GM23248 (cell line): ENCODE data around the gene DAAM1. TPM values are rescaled to one million over a fixed set of nuclear protein-coding genes. Genes with fewer than 3 reads are reported as not detected.

ENCODE experiments used
- DNase-seq: peaks from one replicate; pipeline ENCODE4 v3.0.0-alpha.2; 2015
- H2AFZ ChIP-seq: fragments of 200-600 bp; sonication (generic); 2 replicates; pipeline ENCODE4 v1.6.1; 2016; ENCODE audit warnings: antibody characterized with exemption
- H3F3A ChIP-seq: fragments of 200-600 bp; sonication (generic); 2 replicates; pipeline ENCODE4 v1.6.1; 2016; ENCODE audit warnings: mild to moderate bottlenecking, antibody characterized with exemption, mixed run types; ENCODE audit not compliant: insufficient read depth
- H3K27ac ChIP-seq: fragments of 200-600 bp; sonication (generic); 2 replicates; pipeline ENCODE4 v1.5.1; 2016; ENCODE audit warnings: mild to moderate bottlenecking
- H3K27me3 ChIP-seq: fragments of 200-600 bp; sonication (generic); replicated peaks from 2 replicates; pipeline ENCODE4 v1.6.1; 2016; ENCODE audit warnings: mild to moderate bottlenecking; ENCODE audit not compliant: insufficient read depth
- H3K36me3 ChIP-seq: fragments of 200-600 bp; sonication (generic); 2 replicates; pipeline ENCODE4 v1.6.1; 2016; ENCODE audit warnings: low read depth, mild to moderate bottlenecking
- H3K4me1 ChIP-seq: fragments of 200-600 bp; sonication (generic); 2 replicates; pipeline ENCODE4 v1.6.1; 2016; ENCODE audit warnings: mild to moderate bottlenecking; ENCODE audit not compliant: insufficient read depth
- H3K4me2 ChIP-seq: fragments of 200-600 bp; sonication (generic); one replicate; pipeline ENCODE4 v1.6.1; 2016; ENCODE audit warnings: mild to moderate bottlenecking; ENCODE audit not compliant: unreplicated experiment
- H3K4me3 ChIP-seq: fragments of 200-600 bp; sonication (generic); 2 replicates; pipeline ENCODE4 v1.5.1; 2016; ENCODE audit warnings: mild to moderate bottlenecking
- H3K79me2 ChIP-seq: fragments of 200-600 bp; sonication (generic); 2 replicates; pipeline ENCODE4 v1.6.1; 2016; ENCODE audit warnings: mild to moderate bottlenecking; ENCODE audit not compliant: insufficient read depth
- H3K9ac ChIP-seq: fragments of 200-600 bp; sonication (generic); 2 replicates; pipeline ENCODE4 v1.6.1; 2016; ENCODE audit warnings: mild to moderate bottlenecking
- H3K9me2 ChIP-seq: fragments of 200-600 bp; sonication (generic); 2 replicates; pipeline ENCODE4 v1.6.1; 2016; ENCODE audit warnings: mixed run types, mild to moderate bottlenecking, moderate library complexity; ENCODE audit not compliant: insufficient read depth
- H3K9me3 ChIP-seq: fragments of 200-600 bp; sonication (generic); one replicate; pipeline ENCODE4 v1.6.1; 2017; ENCODE audit warnings: low read depth
- H4K20me1 ChIP-seq: fragments of 200-600 bp; sonication (generic); 2 replicates; pipeline ENCODE4 v1.6.0; 2016; ENCODE audit not compliant: insufficient read depth
- EZH2 ChIP-seq: fragments of 200-600 bp; sonication (generic); IDR thresholded peaks from 2 replicates; pipeline ENCODE4 v1.6.1; 2018; ENCODE audit warnings: antibody characterized with exemption, mild to moderate bottlenecking; ENCODE audit not compliant: insufficient read depth, poor library complexity, severe bottlenecking
- EZH2phosphoT487 ChIP-seq: fragments of 200-600 bp; sonication (generic); IDR thresholded peaks from 2 replicates; pipeline ENCODE4 v1.6.1; 2018; ENCODE audit warnings: antibody characterized with exemption, moderate library complexity, mild to moderate bottlenecking, low read depth; ENCODE audit not compliant: insufficient read depth
- WGBS, 2 experiments: methylation state at CpG; one replicate each; pipeline ENCODE4 v1.1.6; 2015 to 2017; ENCODE audit warnings: low lambda C conversion rate in 2 of 2, low coverage in 1 of 2; ENCODE audit errors: missing lambda C conversion rate in 2 of 2; 5-methylcytosine and 5-hydroxymethylcytosine counted together
- in situ Hi-C: fragments of 300-500 bp; cut with MboI; formaldehyde crosslinking; loops from 2 replicates; pipeline ENCODE4 v1.15.0; 2020
- polyA plus RNA-seq: library from polyadenylated mRNA; unstranded; fragments of >200 nt; fragmentation: Nextera tagmentation; extraction: Ambion mirVana; gene quantifications from 2 replicates; pipeline ENCODE4 v1.2.1, GENCODE V29; 2016
- total RNA-seq: library from RNA; depleted of rRNA; stranded (reverse); fragments of >200 nt; shearing (Covaris generic); gene quantifications from 2 replicates; pipeline ENCODE4 v1.2.3, GENCODE V29; 2014

Gene DAAM1
- total and polyA plus RNA-seq, 2 experiments from 2014 or later, result 17.4 to 17.5 TPM

DNA sequence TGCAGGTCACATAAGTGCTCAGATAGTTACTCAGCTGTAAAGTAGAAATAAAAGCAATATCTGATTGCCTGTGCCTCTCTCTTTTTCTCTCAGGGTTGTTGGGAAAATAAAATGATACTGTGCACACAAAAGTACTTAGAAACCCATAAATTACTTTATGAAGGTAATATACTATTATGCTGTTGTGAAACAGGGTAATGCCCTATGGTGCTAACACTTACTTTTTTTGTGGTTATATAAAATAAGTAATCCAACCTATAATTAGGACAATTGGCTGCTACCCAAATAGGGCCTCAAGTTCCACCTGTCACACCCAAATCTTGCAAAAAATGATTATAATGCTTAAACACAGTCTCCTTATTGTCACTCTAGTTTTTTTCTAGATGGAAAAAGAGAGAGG is 50.6 kb downstream of the DAAM1 start:
- Histone ChIP-seq H3K9ac (no peak overlapping the region), H3K4me2 (no peak overlapping the region), H3K79me2 (peaks cover 100% of the 10 kb centered on the region), H2AFZ (no peak overlapping the region), H3F3A (no peaks in the 10 kb centered on the region), H3K36me3 (no peaks in the 10 kb centered on the region), H3K4me1 (no peaks in the 10 kb centered on the region), H3K27ac (no peak overlapping the region), H3K9me3 (no peaks in the 10 kb centered on the region), H3K27me3 (no peaks in the 10 kb centered on the region), H4K20me1 (no peaks in the 10 kb centered on the region; the same call in 1 of the 2 replicates), H3K9me2 (no peaks in the 10 kb centered on the region), H3K4me3 (no peak overlapping the region)
- DNase-seq, result no peak
- in situ Hi-C loops, result no loop called here
- TF ChIP-seq EZH2, result no peak
- TF ChIP-seq EZH2phosphoT487, result no peak

DNA sequence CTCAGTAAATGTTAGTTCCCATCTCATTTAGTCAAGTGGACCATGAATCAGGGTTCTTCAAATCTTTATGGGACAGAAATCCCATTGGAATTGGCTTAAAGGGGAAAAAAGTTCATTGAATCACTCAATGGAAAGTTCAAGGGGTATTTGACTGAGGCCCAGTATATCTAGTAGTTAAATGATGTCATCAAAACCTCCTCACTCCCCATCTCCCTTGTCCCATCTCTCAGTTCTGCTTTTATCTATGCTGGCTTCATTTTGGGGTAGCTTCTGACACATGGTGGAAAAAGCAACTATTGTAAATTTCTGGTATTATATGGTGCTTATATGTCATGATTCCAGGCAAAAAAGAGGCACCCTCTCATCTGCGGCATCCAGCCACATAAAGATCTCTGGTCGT is 51.9 kb downstream of the DAAM1 start:
- no peaks in the 10 kb centered on the region for H3K27me3 ChIP-seq
- H3K4me2 ChIP-seq, result no peak overlapping the region
- in situ Hi-C loops, result no loop called here
- H4K20me1 ChIP-seq, result no peaks in the 10 kb centered on the region; the same call in 1 of the 2 replicates
- H3F3A ChIP-seq, result no peaks in the 10 kb centered on the region
- no peak overlapping the region for H3K9ac ChIP-seq
- 98 to 100% methylated on average over 2 of the region's 2 CpGs for WGBS, 2 experiments
- H3K9me2 ChIP-seq, result no peaks in the 10 kb centered on the region
- no peak for TF ChIP-seq EZH2
- no peak for TF ChIP-seq EZH2phosphoT487
- H2AFZ ChIP-seq, result no peak overlapping the region
- H3K4me3 ChIP-seq, result no peak overlapping the region
- no peak for DNase-seq
- peaks cover 100% of the 10 kb centered on the region for H3K79me2 ChIP-seq
- H3K4me1 ChIP-seq, result no peaks in the 10 kb centered on the region
- H3K27ac ChIP-seq, result no peak overlapping the region
- no peaks in the 10 kb centered on the region for H3K9me3 ChIP-seq
- no peaks in the 10 kb centered on the region for H3K36me3 ChIP-seq

DNA sequence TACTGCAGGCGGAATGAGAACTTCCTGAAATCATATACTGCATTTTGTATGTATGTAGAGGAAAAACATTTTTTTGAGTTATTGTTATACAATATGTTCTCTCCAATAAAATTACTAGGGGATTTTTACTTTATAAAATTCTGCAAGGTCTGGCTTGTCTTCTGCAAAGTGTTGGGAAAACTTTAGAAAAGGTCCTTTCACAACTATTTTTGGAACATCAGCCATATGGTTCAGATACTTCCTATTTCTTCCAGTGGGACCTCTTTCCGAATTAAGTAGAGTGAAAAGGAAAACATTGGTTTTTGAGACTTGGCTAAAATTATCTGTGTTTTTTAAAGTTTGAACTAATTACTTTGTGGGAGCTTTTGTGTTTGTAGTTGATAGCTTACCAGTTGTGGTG is 52.7 kb downstream of the DAAM1 start:
- WGBS, 2 experiments, result 91 to 100% methylated on average over 2 of the region's 2 CpGs
- Histone ChIP-seq H3K4me3 (no peak overlapping the region), H3K9me3 (no peaks in the 10 kb centered on the region), H3K27ac (no peak overlapping the region), H3K4me2 (no peak overlapping the region), H4K20me1 (no peaks in the 10 kb centered on the region; the same call in 1 of the 2 replicates), H3F3A (no peaks in the 10 kb centered on the region), H3K36me3 (no peaks in the 10 kb centered on the region), H3K9me2 (no peaks in the 10 kb centered on the region), H2AFZ (no peak overlapping the region), H3K4me1 (no peaks in the 10 kb centered on the region), H3K27me3 (no peaks in the 10 kb centered on the region), H3K79me2 (peaks cover 100% of the 10 kb centered on the region), H3K9ac (no peak overlapping the region)
- in situ Hi-C loops, result no loop called here
- no peak for DNase-seq
- TF ChIP-seq EZH2phosphoT487 (no peak), EZH2 (no peak)

DNA sequence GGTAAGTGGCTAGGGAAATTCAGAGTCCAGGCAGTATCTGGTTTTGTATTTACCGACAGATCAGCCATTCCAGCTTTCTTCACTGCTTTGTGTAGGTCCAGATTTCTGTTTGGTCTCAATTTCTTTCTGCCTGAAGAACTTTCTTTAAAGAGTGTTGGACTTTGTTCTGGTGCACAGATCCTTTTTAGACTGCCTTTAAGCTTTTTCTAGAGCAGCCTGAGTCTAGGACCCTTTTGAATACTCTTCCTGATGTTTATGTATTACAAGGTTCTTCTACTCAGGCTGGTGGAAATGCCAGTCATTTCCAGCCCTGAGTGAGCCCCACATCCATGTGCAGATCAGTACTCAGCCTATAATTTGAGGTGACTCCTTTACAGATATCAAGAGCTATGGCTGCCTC is 54.7 kb downstream of the DAAM1 start:
- in situ Hi-C loops, result no loop called here

DNA sequence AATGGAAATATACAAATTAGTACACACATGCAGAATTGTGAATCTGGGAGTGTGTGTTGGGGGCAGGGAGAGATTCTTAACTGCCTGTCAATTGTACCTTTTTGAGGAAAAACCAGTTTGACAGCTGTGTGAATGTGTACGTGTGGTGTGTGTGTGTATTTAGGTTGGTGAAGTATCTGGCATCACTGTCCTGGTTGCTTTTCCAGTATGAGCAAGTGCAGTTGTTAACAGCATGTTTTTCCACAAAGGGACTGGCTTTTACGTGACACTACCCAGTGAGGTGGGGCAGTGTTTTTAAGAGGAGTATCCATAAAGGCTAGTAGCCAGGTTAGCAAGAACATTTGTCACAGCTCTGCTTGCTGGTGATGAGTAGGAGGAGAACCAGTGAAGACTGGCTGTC is 56.1 kb downstream of the DAAM1 start:
- Histone ChIP-seq H3K4me3 (no peak overlapping the region), H3K4me1 (peaks cover 18% of the 10 kb centered on the region), H3K79me2 (peaks cover 99% of the 10 kb centered on the region), H3K9me3 (no peaks in the 10 kb centered on the region), H4K20me1 (no peaks in the 10 kb centered on the region; the same call in 1 of the 2 replicates), H3K9me2 (no peaks in the 10 kb centered on the region; the same call in 1 of the 2 replicates), H3K4me2 (no peak overlapping the region), H3K9ac (no peak overlapping the region), H2AFZ (no peak overlapping the region), H3K27ac (no peak overlapping the region), H3K27me3 (no peaks in the 10 kb centered on the region), H3F3A (no peaks in the 10 kb centered on the region), H3K36me3 (no peaks in the 10 kb centered on the region)
- TF ChIP-seq EZH2phosphoT487 (no peak), EZH2 (no peak)
- 96% methylated on average over 2 of the region's 2 CpGs for WGBS, 2 experiments
- in situ Hi-C loops, result no loop called here
- no peak for DNase-seq

More for the DNA sequence above, 54.7 kb downstream of the DAAM1 start:
- DNase-seq, result no peak
- no peaks in the 10 kb centered on the region for H3K36me3 ChIP-seq
- no peak overlapping the region for H2AFZ ChIP-seq
- H3K4me2 ChIP-seq, result no peak overlapping the region
- peaks cover 15% of the 10 kb centered on the region for H3K4me1 ChIP-seq
- H3K4me3 ChIP-seq, result no peak overlapping the region
- no peak overlapping the region for H3K9ac ChIP-seq
- H3K9me2 ChIP-seq, result no peaks in the 10 kb centered on the region; the same call in 1 of the 2 replicates
- H3K27me3 ChIP-seq, result no peaks in the 10 kb centered on the region
- no peaks in the 10 kb centered on the region for H3F3A ChIP-seq
- peaks cover 99% of the 10 kb centered on the region for H3K79me2 ChIP-seq
- TF ChIP-seq EZH2 (no peak), EZH2phosphoT487 (no peak)
- no peaks in the 10 kb centered on the region for H3K9me3 ChIP-seq
- H3K27ac ChIP-seq, result no peak overlapping the region
- 60 to 63% methylated on average over 1 of the region's 1 CpG for WGBS, 2 experiments
- H4K20me1 ChIP-seq, result no peaks in the 10 kb centered on the region; the same call in 1 of the 2 replicates
